IMR-90 (cell line): Measurements from ENCODE around the gene GNL3. TPM values are rescaled to one million over a fixed set of nuclear protein-coding genes. Genes with fewer than 3 reads are reported as not detected.

Experiments
- ATAC-seq: fragments of 200-7000 bp; cut with Tn5 transposase; 2 replicates; pipeline ENCODE4 v1.9.1; 2020; ENCODE audit warnings: low read depth, mild to moderate bottlenecking, moderate library complexity
- BruUV-seq: library from RNA; stranded (reverse); fragments of 400-500 nt; replicated peaks from 2 replicates; lab custom pipeline; 2021; lab: Mats Ljungman, UMichigan
- CTCF ChIA-PET: fragments of 300-600 bp; formaldehyde crosslinking; extraction: SDS; loops from one replicate; lab custom pipeline; 2021; ENCODE audit warnings: antibody characterized with exemption; lab: Yijun Ruan, JAX
- POLR2A ChIA-PET: fragments of 300-600 bp; sonication (Branson Sonifier 250); formaldehyde crosslinking; loops from one replicate; lab custom pipeline; 2022; ENCODE audit warnings: antibody characterized with exemption; ENCODE audit not compliant: unreplicated experiment; lab: Charles Lee
- DNase-seq: peaks from one replicate; pipeline ENCODE4 v3.0.0; 2013
- H2AFZ ChIP-seq: replicated peaks from 2 replicates; pipeline ENCODE3; 2013; ENCODE audit warnings: low read length, mild to moderate bottlenecking; ENCODE audit not compliant: poor library complexity
- H2AK5ac ChIP-seq: 2 replicates; pipeline ENCODE4 v1.6.1; 2013; ENCODE audit warnings: low read depth, low read length, inconsistent platforms
- H2AK9ac ChIP-seq: replicated peaks from 2 replicates; pipeline ENCODE3; 2013; ENCODE audit warnings: mild to moderate bottlenecking, low read depth, low read length, moderate library complexity; ENCODE audit not compliant: poor library complexity
- H2BK120ac ChIP-seq: 2 replicates; pipeline ENCODE4 v1.6.1; 2013; ENCODE audit warnings: low read depth, low read length, inconsistent platforms
- H2BK15ac ChIP-seq: 3 replicates; pipeline ENCODE4 v1.6.1; 2013; ENCODE audit warnings: low read depth, low read length, inconsistent platforms
- H2BK20ac ChIP-seq: 2 replicates; pipeline ENCODE4 v1.6.1; 2013; ENCODE audit warnings: low read depth, mild to moderate bottlenecking, inconsistent platforms, low read length, moderate library complexity
- H2BK5ac ChIP-seq: 2 replicates; pipeline ENCODE4 v1.6.1; 2013; ENCODE audit warnings: mild to moderate bottlenecking, low read depth, low read length, inconsistent platforms; ENCODE audit not compliant: poor library complexity, severe bottlenecking
- H3K14ac ChIP-seq: replicated peaks from 2 replicates; pipeline ENCODE4 v1.6.1; 2013; ENCODE audit warnings: low read depth, low read length, inconsistent platforms
- H3K18ac ChIP-seq: 2 replicates; pipeline ENCODE4 v1.6.1; 2013; ENCODE audit warnings: low read depth, low read length, control low read depth
- H3K23ac ChIP-seq: 2 replicates; pipeline ENCODE4 v1.6.1; 2013; ENCODE audit warnings: low read depth, low read length, inconsistent platforms
- H3K27ac ChIP-seq: 2 replicates; pipeline ENCODE4 v1.5.1; 2013; ENCODE audit warnings: mild to moderate bottlenecking, control low read depth, low read length; ENCODE audit not compliant: insufficient read depth
- H3K27me3 ChIP-seq: 2 replicates; pipeline ENCODE4 v1.6.1; 2013; ENCODE audit warnings: low read length; ENCODE audit not compliant: control insufficient read depth, insufficient read depth
- H3K36me3 ChIP-seq: 2 replicates; pipeline ENCODE4 v1.6.1; 2013; ENCODE audit warnings: low read length, mixed read lengths; ENCODE audit not compliant: control insufficient read depth, insufficient read depth
- H3K4ac ChIP-seq: 2 replicates; pipeline ENCODE4 v1.6.1; 2013; ENCODE audit warnings: low read depth, low read length, inconsistent platforms
- H3K4me1 ChIP-seq: 2 replicates; pipeline ENCODE4 v1.6.1; 2013; ENCODE audit warnings: low read length, mixed read lengths; ENCODE audit not compliant: control insufficient read depth, insufficient read depth
- H3K4me2 ChIP-seq: 2 replicates; pipeline ENCODE4 v1.6.1; 2013; ENCODE audit warnings: low read depth, mild to moderate bottlenecking, control low read depth, low read length, moderate library complexity
- H3K4me3 ChIP-seq: 2 replicates; pipeline ENCODE4 v1.5.1; 2013; ENCODE audit warnings: low read depth, mild to moderate bottlenecking, control low read depth, low read length, moderate library complexity; ENCODE audit not compliant: insufficient read depth
- H3K56ac ChIP-seq: 2 replicates; pipeline ENCODE4 v1.6.1; 2013; ENCODE audit warnings: low read length, inconsistent platforms; ENCODE audit not compliant: insufficient read depth; ENCODE audit errors: extremely low read depth
- H3K79me1 ChIP-seq, 2 experiments: 2 replicates each; pipeline ENCODE4 v1.6.1; 2013; ENCODE audit warnings: low read length in 2 of 2, inconsistent platforms in 1 of 2, low read depth in 1 of 2
- H3K9ac ChIP-seq: 2 replicates; pipeline ENCODE4 v1.6.1; 2013; ENCODE audit warnings: low read depth, low read length, control low read depth
- H3K9me1 ChIP-seq: 2 replicates; pipeline ENCODE4 v1.6.1; 2013; ENCODE audit warnings: low read length, inconsistent platforms; ENCODE audit not compliant: insufficient read depth
- H3K9me3 ChIP-seq: 2 replicates; pipeline ENCODE4 v1.6.1; 2013; ENCODE audit warnings: low read length; ENCODE audit not compliant: control insufficient read depth, insufficient read depth
- H4K20me1 ChIP-seq: 2 replicates; pipeline ENCODE4 v1.6.1; 2013; ENCODE audit warnings: low read length, inconsistent platforms; ENCODE audit not compliant: insufficient read depth
- H4K5ac ChIP-seq: 2 replicates; pipeline ENCODE4 v1.6.1; 2013; ENCODE audit warnings: mild to moderate bottlenecking, low read depth, low read length, control low read depth
- H4K8ac ChIP-seq, 2 experiments: 2 replicates each; pipeline ENCODE4 v1.6.1; 2013; ENCODE audit warnings: low read depth in 2 of 2, low read length in 2 of 2, control low read depth in 1 of 2, inconsistent platforms in 1 of 2
- H4K91ac ChIP-seq: 2 replicates; pipeline ENCODE4 v1.6.1; 2013; ENCODE audit warnings: low read depth, low read length, inconsistent platforms; ENCODE audit not compliant: insufficient read depth
- CHD1 ChIP-seq: IDR thresholded peaks from 2 replicates; pipeline ENCODE4 v1.6.1; 2012; ENCODE audit warnings: low read depth, low read length, improper control_type of control experiment
- FOS ChIP-seq: fragments of 150-350 bp; IDR thresholded peaks from 2 replicates; pipeline ENCODE4 v1.6.1; 2016; ENCODE audit warnings: low read depth, low read length
- MAFK ChIP-seq: IDR thresholded peaks from 2 replicates; pipeline ENCODE4 v1.6.1; 2012; ENCODE audit warnings: low read depth, low read length, improper control_type of control experiment
- MAZ ChIP-seq: IDR thresholded peaks from 2 replicates; pipeline ENCODE4 v1.6.1; 2012; ENCODE audit warnings: low read depth, mild to moderate bottlenecking, low read length, improper control_type of control experiment, moderate library complexity, borderline replicate concordance
- MXI1 ChIP-seq: IDR thresholded peaks from 2 replicates; pipeline ENCODE4 v1.6.1; 2012; ENCODE audit warnings: low read depth, mild to moderate bottlenecking, low read length, moderate library complexity, borderline replicate concordance
- NFE2L2 ChIP-seq: fragments of 150-350 bp; IDR thresholded peaks from 2 replicates; pipeline ENCODE4 v1.6.1; 2016; ENCODE audit warnings: low read depth, mild to moderate bottlenecking, low read length
- POLR2A ChIP-seq: IDR thresholded peaks from 2 replicates; pipeline ENCODE4 v1.6.1; 2012; ENCODE audit warnings: mild to moderate bottlenecking, low read depth, low read length
- RAD21 ChIP-seq: IDR thresholded peaks from 2 replicates; pipeline ENCODE4 v1.6.1; 2012; ENCODE audit warnings: low read length, improper control_type of control experiment
- RCOR1 ChIP-seq: IDR thresholded peaks from 2 replicates; pipeline ENCODE4 v1.6.1; 2012; ENCODE audit warnings: mild to moderate bottlenecking, low read length, improper control_type of control experiment; ENCODE audit not compliant: insufficient replicate concordance
- SMC3 ChIP-seq: fragments of 150-350 bp; IDR thresholded peaks from 2 replicates; pipeline ENCODE4 v1.6.1; 2016; ENCODE audit warnings: low read depth, mild to moderate bottlenecking, antibody characterized with exemption, low read length, moderate library complexity
- whole genome bisulfite sequencing, 2 experiments: methylation state at CpG; one replicate each; pipeline versions ENCODE4 v1.1.5 to v1.1.7; 2013; ENCODE audit warnings: missing lambda C conversion rate in 2 of 2; ENCODE audit not compliant: insufficient read length in 1 of 2; ENCODE audit errors: extremely low coverage in 2 of 2; 5-methylcytosine and 5-hydroxymethylcytosine counted together
- dilution Hi-C: fragments of 300-500 bp; cut with HindIII; formaldehyde crosslinking; loops from one replicate; pipeline ENCODE4 v1.14.3; 2018; ENCODE audit warnings: low sequenced_read_pairs; ENCODE audit not compliant: unreplicated experiment
- in situ Hi-C: fragments of 300-500 bp; cut with MboI; formaldehyde crosslinking; loops from 3 replicates; pipeline ENCODE4 v1.14.3; 2019; ENCODE audit warnings: low sequenced_read_pairs, inconsistent platforms, mixed read lengths
- intact Hi-C: fragments of 100-400 bp; cut with micrococcal nuclease; formaldehyde crosslinking; loops from 2 replicates; pipeline ENCODE4 v1.10.0; 2022
- polyA plus RNA-seq, 3 experiments: library from polyadenylated mRNA; depleted of rRNA; stranded (reverse); fragments of >200 nt; gene quantifications; 2 replicates each; pipeline ENCODE4 v1.2.3, GENCODE V29; 2012; ENCODE audit warnings: low replicate concordance in 1 of 3
- total RNA-seq: library from RNA; depleted of rRNA; stranded (reverse); fragments of >200 nt; gene quantifications from 2 replicates; pipeline ENCODE4 v1.2.3, GENCODE V29; 2012
- TF ChIP-seq, protein P1 (sequence below): fragments of 150-350 bp; IDR thresholded peaks from 2 replicates; pipeline ENCODE4 v1.6.1; 2017; ENCODE audit warnings: mild to moderate bottlenecking, antibody characterized with exemption, low read length, low read depth
- TF ChIP-seq, protein P2 (sequence below): fragments of 150-350 bp; IDR thresholded peaks from 2 replicates; pipeline ENCODE4 v1.6.1; 2016; ENCODE audit warnings: low read depth, mild to moderate bottlenecking, low read length, moderate library complexity, borderline replicate concordance

The GNL3 gene
- total and polyA plus RNA-seq, 2 of the 4 experiments (the other 2 are of a cell fraction): 66.0 to 90.4 TPM

DNA sequence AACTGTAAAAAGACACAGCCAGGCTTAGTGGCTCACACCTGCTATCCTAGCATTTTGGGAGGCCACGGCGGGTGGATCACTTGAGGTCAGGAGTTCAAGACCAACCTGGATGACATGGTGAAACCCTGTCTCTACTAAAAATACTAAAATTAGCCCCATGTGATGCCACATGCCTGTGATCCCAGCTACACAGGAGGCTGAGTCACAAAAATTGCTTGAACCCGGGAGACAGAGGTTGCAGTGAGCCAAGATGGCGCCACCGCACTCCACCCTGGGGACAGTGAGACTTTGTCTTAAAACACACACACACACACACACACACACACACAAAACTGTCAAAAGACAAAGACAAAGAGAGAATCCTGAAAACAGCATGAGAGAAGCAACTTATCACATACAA is 38.1 kb downstream of the GNL3 start:
- Histone ChIP-seq H2AFZ (no peak overlapping the region), H2BK5ac (no peak overlapping the region), H3K27me3 (no peaks in the 10 kb centered on the region), H3K36me3 (no peaks in the 10 kb centered on the region; the same call in 1 of the 2 replicates), H3K79me1 (no peaks in the 10 kb centered on the region), H3K27ac (no peak overlapping the region), H2BK15ac (no peak overlapping the region), H4K20me1 (no peaks in the 10 kb centered on the region), H3K56ac (no peak overlapping the region), H3K14ac (no peak overlapping the region), H2AK5ac (no peak overlapping the region), H2BK20ac (no peak overlapping the region), H3K23ac (no peak overlapping the region), H2AK9ac (no peak overlapping the region), H4K5ac (no peak overlapping the region), H3K9me3 (no peaks in the 10 kb centered on the region), H3K4ac (no peak overlapping the region), H4K91ac (no peak overlapping the region), H3K18ac (no peak overlapping the region), H3K4me2 (no peak overlapping the region), H3K9me1 (no peaks in the 10 kb centered on the region), H3K9ac (no peak overlapping the region), H3K4me1 (no peaks in the 10 kb centered on the region), H3K4me3 (no peak overlapping the region), H2BK120ac (no peak overlapping the region), H4K8ac (no peak overlapping the region)
- TF ChIP-seq FOS (no peak), MAZ (no peak), SMC3 (no peak), POLR2A (no peak), MXI1 (no peak), CHD1 (no peak), MAFK (no peak), RAD21 (no peak), NFE2L2 (no peak), RCOR1 (no peak)
- TF ChIP-seq, protein P1, sequence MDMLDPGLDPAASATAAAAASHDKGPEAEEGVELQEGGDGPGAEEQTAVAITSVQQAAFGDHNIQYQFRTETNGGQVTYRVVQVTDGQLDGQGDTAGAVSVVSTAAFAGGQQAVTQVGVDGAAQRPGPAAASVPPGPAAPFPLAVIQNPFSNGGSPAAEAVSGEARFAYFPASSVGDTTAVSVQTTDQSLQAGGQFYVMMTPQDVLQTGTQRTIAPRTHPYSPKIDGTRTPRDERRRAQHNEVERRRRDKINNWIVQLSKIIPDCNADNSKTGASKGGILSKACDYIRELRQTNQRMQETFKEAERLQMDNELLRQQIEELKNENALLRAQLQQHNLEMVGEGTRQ: no peak
- TF ChIP-seq, protein P2, sequence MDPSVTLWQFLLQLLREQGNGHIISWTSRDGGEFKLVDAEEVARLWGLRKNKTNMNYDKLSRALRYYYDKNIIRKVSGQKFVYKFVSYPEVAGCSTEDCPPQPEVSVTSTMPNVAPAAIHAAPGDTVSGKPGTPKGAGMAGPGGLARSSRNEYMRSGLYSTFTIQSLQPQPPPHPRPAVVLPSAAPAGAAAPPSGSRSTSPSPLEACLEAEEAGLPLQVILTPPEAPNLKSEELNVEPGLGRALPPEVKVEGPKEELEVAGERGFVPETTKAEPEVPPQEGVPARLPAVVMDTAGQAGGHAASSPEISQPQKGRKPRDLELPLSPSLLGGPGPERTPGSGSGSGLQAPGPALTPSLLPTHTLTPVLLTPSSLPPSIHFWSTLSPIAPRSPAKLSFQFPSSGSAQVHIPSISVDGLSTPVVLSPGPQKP: no peak
- WGBS, 2 experiments: no CpG with 5 or more reads among the region's 5 CpGs
- in situ Hi-C loops: no loop called here
- intact Hi-C loops: no loop called here
- ChIA-PET POLR2A (no interaction called here), CTCF (no interaction called here)
- ATAC-seq: no peak
- dilution Hi-C loops: no loop called here
- no peak for DNase-seq
- no TSS peak for BruUV-seq
